GM21737 (cell line): ENCODE results near the gene DHPS.
"Not testable (repeated sequence)": the region's sequence is repeated elsewhere in the genome, so short reads cannot be mapped to it uniquely, and the experiment has no call there.

Source experiments
- ATAC-seq: cut with Tn5 transposase; IDR thresholded peaks from one replicate; pipeline ENCODE4 v1.9.1; 2021; ENCODE audit warnings: mild to moderate bottlenecking, moderate library complexity; ENCODE audit not compliant: unreplicated experiment

The DHPS gene

GRCh38 chr19:12705654-12706331 is 24.1 kb upstream of the DHPS start:
- no peak for ATAC-seq

- no peak for ATAC-seq
Measured at GRCh38 chr19:12705169-12705568, 23.5 kb upstream of the DHPS start.

GRCh38 chr19:12703046-12703445 is 21.4 kb upstream of the DHPS start:
- ATAC-seq = no peak

- ATAC-seq = no peak
Measured at GRCh38 chr19:12701596-12702282, 20.1 kb upstream of the DHPS start.

GRCh38 chr19:12698138-12698537 is 16.5 kb upstream of the DHPS start:
- no peak for ATAC-seq

GRCh38 chr19:12697425-12697824 is 15.7 kb upstream of the DHPS start:
- ATAC-seq = not testable (repeated sequence)

- peak; percentile 75 for ATAC-seq
Measured at GRCh38 chr19:12696366-12697335, 15.0 kb upstream of the DHPS start, which contains the start of gene FBXW9. Gene FBXW9 (minus strand): TSS chr19:12696631. CDS start chr19:12696581, 50 bp downstream.

- ATAC-seq = peak; percentile 7
Measured at GRCh38 chr19:12695997-12696365, 14.3 kb upstream of the DHPS start.

- no peak for ATAC-seq
Measured at GRCh38 chr19:12695514-12695913, 13.8 kb upstream of the DHPS start.

- no peak for ATAC-seq
Measured at GRCh38 chr19:12695096-12695495, 13.4 kb upstream of the DHPS start.

- no peak for ATAC-seq
Measured at GRCh38 chr19:12694641-12695040, 13.0 kb upstream of the DHPS start.

GRCh38 chr19:12692960-12693359 is 11.3 kb upstream of the DHPS start:
- no peak for ATAC-seq

- no peak for ATAC-seq
Measured at GRCh38 chr19:12689581-12690216, 8.0 kb upstream of the DHPS start.

- ATAC-seq = no peak
Measured at GRCh38 chr19:12689012-12689411, 7.3 kb upstream of the DHPS start.

- no peak for ATAC-seq
Measured at GRCh38 chr19:12687496-12688196, 6.0 kb upstream of the DHPS start, which contains the start of gene GNG14. Gene GNG14 (plus strand): TSS chr19:12687998. CDS start chr19:12688049, 51 bp downstream.

GRCh38 chr19:12685831-12686230 is 4.2 kb upstream of the DHPS start:
- ATAC-seq = no peak

GRCh38 chr19:12680034-12680433 is 1.6 kb downstream of the DHPS start:
- ATAC-seq = no peak

GRCh38 chr19:12678039-12678438 is 3.6 kb downstream of the DHPS start:
- not testable (repeated sequence) for ATAC-seq

GRCh38 chr19:12676928-12677327 is 4.8 kb downstream of the DHPS start:
- no peak for ATAC-seq

- ATAC-seq = no peak
Measured at GRCh38 chr19:12676384-12676792, 5.3 kb downstream of the DHPS start.
